ENCODE data around the gene TNXB.
"Not testable (repeated sequence)": the region's sequence is repeated elsewhere in the genome, so short reads cannot be mapped to it uniquely, and the experiment has no call there.

The TNXB gene

DNA sequence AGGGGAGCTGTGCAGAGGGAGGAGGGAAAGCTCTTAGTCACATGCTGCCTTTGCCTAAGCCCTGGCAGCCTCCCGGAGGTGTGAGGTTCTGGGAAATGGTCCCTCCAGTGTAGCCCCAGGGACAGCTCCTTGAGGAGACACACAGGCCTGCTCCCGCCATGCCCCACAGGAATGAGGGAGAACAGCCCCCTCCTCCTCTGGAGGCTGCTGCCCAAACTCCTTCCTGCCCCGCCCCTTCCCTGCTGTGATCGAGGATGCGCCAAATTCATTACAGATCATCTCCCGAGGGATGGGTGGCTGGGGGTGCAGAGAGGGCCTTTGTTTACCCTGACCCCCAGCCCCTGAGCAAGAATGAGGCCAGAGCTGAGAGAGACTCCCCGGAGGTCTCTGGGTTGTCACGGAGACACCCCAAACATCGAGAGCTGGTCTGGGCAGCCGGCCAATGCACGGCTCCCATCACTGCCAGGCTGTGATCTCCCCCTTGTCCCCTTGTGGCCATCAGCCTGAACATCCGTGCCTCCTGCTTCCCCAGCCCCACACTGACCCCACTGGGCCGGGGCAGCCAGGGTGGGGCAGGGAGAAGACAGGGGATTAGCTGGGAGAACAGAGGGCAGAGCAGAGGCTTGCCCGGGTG lies 62.6 kb downstream of the TNXB start:
- TF ChIP-seq, protein P1, sequence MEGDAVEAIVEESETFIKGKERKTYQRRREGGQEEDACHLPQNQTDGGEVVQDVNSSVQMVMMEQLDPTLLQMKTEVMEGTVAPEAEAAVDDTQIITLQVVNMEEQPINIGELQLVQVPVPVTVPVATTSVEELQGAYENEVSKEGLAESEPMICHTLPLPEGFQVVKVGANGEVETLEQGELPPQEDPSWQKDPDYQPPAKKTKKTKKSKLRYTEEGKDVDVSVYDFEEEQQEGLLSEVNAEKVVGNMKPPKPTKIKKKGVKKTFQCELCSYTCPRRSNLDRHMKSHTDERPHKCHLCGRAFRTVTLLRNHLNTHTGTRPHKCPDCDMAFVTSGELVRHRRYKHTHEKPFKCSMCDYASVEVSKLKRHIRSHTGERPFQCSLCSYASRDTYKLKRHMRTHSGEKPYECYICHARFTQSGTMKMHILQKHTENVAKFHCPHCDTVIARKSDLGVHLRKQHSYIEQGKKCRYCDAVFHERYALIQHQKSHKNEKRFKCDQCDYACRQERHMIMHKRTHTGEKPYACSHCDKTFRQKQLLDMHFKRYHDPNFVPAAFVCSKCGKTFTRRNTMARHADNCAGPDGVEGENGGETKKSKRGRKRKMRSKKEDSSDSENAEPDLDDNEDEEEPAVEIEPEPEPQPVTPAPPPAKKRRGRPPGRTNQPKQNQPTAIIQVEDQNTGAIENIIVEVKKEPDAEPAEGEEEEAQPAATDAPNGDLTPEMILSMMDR (IDR thresholded peaks at IDR 0.05; ENCODE audit: low read length, missing control alignments): no peak
- peak; percentile 31 for DNase-seq (ENCODE audit: low read depth)
- no peak overlapping the region for H3K4me3 ChIP-seq (replicated peaks; ENCODE audit: low read depth, low read length)

DNA sequence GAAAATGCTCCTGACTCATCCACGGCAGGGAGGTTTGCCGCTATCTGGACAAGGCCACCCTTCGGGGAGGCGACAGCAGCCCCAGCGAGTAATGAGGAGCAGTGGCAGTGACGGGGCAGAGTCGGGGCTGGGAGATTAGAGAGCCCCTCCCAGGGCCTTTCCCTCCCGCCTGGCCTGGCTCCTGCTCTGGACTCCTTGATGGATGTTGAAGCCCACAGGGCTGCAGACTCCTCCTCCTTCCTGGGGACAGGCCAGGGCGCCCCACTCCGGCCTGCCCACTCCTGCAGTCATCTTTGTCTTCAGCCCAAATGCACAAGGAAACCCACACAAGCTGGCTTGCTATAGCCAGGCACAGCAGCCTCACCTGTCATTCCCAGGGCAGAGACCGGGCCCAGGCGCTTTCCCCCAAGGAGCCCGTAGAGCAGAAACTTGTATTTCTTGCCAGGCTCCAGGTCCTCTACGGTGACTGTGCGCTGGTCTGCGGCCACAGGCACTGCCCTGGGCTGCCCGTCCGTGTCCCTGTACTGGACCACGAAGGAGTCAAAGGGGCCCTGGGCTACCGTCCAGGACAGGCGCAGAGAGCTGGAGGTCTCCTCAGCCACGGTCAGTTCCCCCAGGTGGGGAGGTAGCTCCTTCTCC lies 63.2 kb downstream of the TNXB start:
- no peak for DNase-seq (ENCODE audit: low read depth)
- TF ChIP-seq, protein P1 (IDR thresholded peaks at IDR 0.05; ENCODE audit: low read length, missing control alignments): no peak
- no peak overlapping the region for H3K4me3 ChIP-seq (replicated peaks; ENCODE audit: low read depth, low read length)

DNA sequence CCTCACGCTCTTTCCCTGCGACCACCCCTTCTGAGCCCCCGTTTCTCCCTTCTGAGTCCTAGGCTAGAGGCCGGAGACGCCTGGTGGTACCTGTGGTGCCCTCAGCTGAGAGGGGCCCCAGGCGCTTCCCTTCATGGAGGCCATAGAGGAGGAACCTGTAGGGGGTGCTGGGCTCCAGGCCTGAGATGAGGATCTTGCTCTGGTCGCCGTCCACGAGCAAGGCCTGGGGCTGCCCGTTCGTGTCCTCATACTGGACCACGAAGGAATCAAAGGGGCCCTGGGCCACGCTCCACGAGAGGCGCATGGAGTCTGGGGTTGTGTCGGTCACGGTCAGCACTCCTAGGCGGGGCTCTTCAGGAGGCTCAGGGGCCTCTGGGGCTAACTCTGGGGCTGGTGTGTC lies 64.2 kb downstream of the TNXB start:
- not testable (repeated sequence) for DNase-seq (ENCODE audit: low read depth); H3K4me3 ChIP-seq (replicated peaks; ENCODE audit: low read depth, low read length)

DNA sequence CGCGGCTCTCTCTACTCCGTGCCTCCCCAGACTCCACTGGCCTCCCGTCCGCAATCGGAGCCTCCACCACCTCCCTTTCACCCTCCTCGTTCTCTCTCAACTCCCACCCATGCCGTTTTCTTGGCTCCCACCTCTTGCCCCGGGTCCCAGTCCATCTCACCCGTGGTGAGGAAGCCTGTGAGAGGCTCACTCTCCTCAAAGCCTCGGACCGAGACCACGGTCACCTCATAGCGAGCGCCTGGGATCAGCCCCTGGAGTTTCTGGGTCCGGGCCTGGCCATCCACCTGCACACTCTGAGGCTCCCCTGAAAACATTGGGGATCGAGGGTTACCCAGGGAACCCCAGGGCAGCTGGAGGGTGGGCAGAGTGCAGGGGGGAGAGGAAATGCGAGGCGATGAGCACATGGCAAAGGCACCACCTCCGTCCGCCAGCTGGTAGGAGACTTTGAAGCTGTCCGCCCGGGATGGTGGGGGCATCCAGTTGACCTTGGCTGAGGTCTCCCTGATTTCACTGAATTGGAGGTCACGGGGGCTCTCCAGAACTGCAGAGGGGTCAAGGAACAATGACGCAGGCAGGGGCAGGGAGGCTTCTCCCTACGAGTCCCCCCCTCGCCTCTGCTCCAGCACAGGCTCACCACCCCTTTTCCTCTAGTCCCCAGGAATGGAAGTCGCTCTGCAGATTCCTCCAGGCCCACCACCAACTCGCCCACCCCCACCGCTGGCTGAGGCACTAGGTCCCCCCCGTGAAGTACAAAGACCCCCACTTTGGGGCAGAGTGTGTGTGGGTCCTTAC lies 65.4 kb downstream of the TNXB start:
- DNase-seq (ENCODE audit: low read depth); H3K4me3 ChIP-seq (replicated peaks; ENCODE audit: low read depth, low read length): not testable (repeated sequence)

DNA sequence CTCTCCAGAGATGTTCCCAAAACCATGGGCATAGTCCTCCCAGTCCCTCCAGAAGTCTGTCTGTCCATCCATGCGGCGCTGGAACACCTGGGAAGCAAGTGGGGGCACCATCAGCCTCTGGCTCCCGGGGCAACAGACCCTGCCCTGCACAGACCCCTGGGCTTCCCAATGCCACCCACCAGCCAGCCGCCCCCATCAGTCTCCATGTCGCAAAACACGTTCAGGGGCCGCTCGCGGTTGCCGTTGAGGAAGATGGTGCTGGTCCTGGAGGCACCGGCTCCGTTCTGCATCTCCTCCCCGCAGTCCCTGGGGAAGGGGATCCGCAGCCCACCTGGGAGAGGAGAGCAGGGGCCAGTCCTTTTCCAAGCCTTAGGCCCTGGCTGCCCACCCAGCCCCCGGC lies 66.9 kb downstream of the TNXB start:
- not testable (repeated sequence) for DNase-seq (ENCODE audit: low read depth)

DNA sequence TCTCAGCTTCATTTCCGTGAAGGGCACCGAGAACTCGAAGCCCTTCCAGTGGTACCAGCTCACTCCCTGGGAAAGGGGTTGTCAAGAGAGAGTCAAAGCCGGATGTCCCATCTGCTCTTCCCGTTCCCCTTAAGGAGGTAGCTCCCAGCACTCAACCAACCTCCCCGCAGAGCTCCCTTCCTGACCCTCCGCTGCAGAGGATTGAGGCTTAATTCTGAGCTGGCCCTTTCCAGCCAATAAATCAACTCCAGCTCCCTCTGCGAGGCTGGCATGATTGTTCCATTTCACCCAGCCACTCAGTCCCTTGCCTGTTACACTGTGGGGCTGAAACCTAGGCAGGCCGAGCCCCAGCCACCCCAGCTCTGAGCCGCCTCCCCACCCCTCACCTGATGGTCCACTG lies 67.8 kb downstream of the TNXB start:
- H3K4me3 ChIP-seq (replicated peaks; ENCODE audit: low read depth, low read length); DNase-seq (ENCODE audit: low read depth): not testable (repeated sequence)

More for the DNA sequence above, 66.9 kb downstream of the TNXB start:
- not testable (repeated sequence) for H3K4me3 ChIP-seq (replicated peaks; ENCODE audit: low read depth, low read length)

DNA sequence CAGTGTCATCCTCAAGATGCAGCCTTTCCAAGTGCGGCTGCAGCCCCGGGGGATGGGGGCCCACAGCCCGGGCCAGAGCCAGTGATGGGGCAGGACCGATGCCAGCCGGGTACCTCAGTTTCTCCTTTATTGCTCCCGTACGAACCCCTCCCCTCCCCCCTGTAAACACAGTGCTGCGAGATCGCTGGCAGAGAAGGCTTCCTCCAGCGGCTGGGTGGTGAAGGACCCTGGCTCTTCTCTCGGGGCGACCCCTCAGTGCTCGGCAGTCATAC lies 68.2 kb downstream of the TNXB start:
- not testable (repeated sequence) for DNase-seq (ENCODE audit: low read depth); H3K4me3 ChIP-seq (replicated peaks; ENCODE audit: low read depth, low read length)

DNA sequence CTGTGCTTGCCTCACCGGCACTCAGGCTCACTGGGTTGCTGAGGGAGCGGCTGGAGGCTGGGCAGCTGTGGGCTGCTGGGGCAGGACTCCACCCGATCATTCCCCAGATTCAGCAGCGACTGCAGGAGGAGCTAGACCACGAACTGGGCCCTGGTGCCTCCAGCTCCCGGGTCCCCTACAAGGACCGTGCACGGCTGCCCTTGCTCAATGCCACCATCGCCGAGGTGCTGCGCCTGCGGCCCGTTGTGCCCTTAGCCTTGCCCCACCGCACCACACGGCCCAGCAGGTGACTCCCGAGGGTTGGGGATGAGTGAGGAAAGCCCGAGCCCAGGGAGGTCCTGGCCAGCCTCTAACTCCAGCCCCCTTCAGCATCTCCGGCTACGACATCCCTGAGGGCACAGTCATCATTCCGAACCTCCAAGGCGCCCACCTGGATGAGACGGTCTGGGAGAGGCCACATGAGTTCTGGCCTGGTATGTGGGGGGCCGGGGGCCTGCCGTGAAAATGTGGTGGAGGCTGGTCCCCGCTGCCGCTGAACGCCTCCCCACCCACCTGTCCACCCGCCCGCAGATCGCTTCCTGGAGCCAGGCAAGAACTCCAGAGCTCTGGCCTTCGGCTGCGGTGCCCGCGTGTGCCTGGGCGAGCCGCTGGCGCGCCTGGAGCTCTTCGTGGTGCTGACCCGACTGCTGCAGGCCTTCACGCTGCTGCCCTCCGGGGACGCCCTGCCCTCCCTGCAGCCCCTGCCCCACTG lies 68.7 kb downstream of the TNXB start:
- not testable (repeated sequence) for DNase-seq (ENCODE audit: low read depth); H3K4me3 ChIP-seq (replicated peaks; ENCODE audit: low read depth, low read length)

DNA sequence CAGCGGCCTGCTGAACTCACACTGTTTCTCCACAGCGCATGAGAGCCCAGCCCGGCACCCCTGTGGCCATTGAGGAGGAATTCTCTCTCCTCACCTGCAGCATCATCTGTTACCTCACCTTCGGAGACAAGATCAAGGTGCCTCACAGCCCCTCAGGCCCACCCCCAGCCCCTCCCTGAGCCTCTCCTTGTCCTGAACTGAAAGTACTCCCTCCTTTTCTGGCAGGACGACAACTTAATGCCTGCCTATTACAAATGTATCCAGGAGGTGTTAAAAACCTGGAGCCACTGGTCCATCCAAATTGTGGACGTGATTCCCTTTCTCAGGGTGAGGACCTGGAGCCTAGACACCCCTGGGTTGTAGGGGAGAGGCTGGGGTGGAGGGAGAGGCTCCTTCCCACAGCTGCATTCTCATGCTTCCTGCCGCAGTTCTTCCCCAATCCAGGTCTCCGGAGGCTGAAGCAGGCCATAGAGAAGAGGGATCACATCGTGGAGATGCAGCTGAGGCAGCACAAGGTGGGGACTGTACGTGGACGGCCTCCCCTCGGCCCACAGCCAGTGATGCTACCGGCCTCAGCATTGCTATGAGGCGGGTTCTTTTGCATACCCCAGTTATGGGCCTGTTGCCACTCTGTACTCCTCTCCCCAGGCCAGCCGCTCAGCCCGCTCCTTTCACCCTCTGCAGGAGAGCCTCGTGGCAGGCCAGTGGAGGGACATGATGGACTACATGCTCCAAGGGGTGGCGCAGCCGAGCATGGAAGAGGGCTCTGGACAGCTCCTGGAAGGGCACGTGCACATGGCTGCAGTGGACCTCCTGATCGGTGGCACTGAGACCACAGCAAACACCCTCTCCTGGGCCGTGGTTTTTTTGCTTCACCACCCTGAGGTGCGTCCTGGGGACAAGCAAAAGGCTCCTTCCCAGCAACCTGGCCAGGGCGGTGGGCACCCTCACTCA lies 69.5 kb downstream of the TNXB start:
- not testable (repeated sequence) for H3K4me3 ChIP-seq (replicated peaks; ENCODE audit: low read depth, low read length)

DNA sequence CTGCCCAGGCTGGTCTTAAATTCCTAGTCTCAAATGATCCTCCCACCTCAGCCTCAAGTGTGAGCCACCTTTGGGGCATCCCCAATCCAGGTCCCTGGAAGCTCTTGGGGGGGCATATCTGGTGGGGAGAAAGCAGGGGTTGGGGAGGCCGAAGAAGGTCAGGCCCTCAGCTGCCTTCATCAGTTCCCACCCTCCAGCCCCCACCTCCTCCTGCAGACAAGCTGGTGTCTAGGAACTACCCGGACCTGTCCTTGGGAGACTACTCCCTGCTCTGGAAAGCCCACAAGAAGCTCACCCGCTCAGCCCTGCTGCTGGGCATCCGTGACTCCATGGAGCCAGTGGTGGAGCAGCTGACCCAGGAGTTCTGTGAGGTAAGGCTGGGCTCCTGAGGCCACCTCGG lies 70.3 kb downstream of the TNXB start:
- H3K4me3 ChIP-seq (replicated peaks; ENCODE audit: low read depth, low read length); DNase-seq (ENCODE audit: low read depth): not testable (repeated sequence)

More for the DNA sequence above, 69.5 kb downstream of the TNXB start:
- not testable (repeated sequence) for DNase-seq (ENCODE audit: low read depth)

DNA sequence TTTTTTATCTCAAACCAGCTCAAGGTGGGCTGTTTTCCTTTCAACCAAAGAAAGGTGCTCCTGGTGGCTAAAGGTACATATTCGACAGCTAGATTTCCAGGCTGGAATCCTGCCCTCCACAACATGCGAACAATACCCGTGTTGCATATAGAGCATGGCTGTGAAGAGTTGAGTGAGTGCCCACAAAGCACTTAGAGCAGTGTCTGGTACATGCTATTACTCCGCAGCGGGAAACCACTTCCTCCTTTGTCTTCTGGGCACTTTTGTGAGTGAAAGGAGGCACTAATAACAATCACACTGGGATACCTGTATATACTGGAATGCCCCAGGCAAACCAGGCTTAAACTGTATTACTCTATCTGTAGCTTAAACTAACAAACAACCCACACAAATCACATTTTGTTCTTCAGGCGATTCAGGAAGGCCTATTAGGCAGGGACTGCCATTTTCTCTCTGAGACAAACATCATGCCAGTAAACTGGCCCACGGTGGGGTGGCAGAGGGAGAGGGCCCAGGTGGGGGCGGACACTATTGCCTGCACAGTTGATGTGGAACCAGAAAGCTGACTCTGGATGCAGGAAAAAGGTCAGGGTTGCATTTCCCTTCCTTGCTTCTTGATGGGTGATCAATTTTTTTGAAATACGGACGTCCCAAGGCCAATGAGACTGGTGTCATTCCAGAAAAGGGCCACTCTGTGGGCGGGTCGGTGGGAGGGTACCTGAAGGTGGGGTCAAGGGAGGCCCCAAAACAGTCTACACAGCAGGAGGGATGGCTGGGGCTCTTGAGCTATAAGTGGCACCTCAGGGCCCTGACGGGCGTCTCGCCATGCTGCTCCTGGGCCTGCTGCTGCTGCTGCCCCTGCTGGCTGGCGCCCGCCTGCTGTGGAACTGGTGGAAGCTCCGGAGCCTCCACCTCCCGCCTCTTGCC lies 71.3 kb downstream of the TNXB start, which contains the start of gene CYP21A2:
TSS of gene CYP21A2 (plus strand) at position 818 of the 927 bp plus-strand sequence. CDS start at position 826, 8 bp downstream.
- not testable (repeated sequence) for DNase-seq (ENCODE audit: low read depth); H3K4me3 ChIP-seq (replicated peaks; ENCODE audit: low read depth, low read length)

DNA sequence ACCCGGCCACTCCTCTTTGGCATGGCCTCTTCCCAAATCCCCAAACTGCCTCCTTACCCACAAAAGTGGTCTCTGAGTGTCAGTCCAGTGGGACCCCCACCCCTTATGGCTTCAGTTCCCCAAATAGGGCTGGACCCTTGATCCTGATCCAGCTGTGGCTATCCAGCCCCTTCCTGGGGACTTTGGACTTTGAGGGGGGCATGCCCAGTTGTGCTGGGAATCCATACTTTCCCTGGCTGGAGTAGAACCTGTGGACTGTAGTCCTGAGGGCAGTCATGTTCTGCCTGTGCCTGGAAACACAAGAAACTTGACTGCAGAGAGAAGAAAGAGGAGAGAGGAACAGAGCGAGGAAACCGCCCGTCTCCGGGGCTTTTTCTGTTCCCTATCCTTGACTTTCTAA lies 72.0 kb downstream of the TNXB start:
- DNase-seq (ENCODE audit: low read depth); H3K4me3 ChIP-seq (replicated peaks; ENCODE audit: low read depth, low read length): not testable (repeated sequence)

DNA sequence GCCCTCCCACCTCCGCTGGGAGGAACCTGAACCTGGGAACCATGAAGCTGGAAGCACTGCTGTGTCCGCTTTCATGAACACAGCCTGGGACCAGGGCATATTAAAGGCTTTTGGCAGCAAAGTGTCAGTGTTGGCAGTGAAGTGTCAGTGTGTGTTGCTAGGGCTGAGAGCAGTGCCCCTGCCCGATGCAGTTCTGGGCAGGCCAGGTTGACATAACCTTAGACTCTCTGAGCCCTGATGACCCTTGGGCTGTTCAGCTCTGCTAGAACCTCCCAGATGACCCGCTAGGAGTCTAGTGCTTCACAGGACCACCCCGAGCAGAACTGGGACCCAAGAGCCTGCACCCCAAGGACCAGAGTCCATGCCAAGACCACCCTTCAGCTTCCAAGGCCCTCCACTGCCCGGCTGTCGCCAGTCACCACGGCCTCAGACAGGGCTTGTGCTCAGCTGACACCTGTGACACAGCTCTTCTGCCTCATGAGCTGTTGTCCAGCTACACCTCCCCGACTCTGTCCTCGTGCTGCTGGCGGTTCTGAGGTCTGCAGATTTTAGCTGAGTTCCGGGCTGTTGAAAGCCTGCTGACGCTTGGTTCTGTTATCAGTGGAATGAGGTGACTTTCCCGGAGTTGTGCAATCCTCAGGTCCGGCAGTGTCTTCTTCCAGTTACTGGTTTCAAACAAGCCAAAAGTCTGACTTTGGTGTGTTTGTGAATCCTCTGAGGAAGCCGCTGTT lies 73.7 kb downstream of the TNXB start:
- H3K4me3 ChIP-seq (replicated peaks; ENCODE audit: low read depth, low read length); DNase-seq (ENCODE audit: low read depth): not testable (repeated sequence)

DNA sequence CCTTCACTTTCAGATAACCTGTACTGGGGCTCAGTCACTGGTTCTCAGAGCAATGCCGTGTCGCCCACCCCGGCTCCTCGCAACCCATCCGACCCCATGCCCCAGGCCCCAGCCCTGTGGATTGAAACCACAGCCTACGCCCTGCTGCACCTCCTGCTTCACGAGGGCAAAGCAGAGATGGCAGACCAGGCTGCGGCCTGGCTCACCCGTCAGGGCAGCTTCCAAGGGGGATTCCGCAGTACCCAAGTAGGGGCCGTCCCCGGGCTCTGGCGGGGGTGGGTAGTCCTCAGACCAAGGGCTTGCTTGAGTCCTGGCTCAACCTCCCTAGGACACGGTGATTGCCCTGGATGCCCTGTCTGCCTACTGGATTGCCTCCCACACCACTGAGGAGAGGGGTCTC lies 79.6 kb downstream of the TNXB start:
- H3K4me3 ChIP-seq (replicated peaks; ENCODE audit: low read depth, low read length); DNase-seq (ENCODE audit: low read depth): not testable (repeated sequence)

All from fibroblast of pulmonary artery (primary cell).